OCI-LY7 (cell line): Measurements from ENCODE around the gene C1orf116. TPM values are rescaled to one million over a fixed set of nuclear protein-coding genes. Genes with fewer than 3 reads are reported as not detected.

Source experiments
- BruUV-seq: library from RNA; stranded (reverse); fragments of 400-500 nt; replicated peaks from 2 replicates; lab custom pipeline; 2021; lab: Mats Ljungman, UMichigan
- CTCF ChIA-PET: fragments of 300-600 bp; sonication (Branson Sonifier 250); formaldehyde crosslinking; loops from one replicate; lab custom pipeline; 2022; ENCODE audit warnings: antibody characterized with exemption; ENCODE audit not compliant: unreplicated experiment; lab: Charles Lee
- POLR2A ChIA-PET: fragments of 300-600 bp; sonication (Branson Sonifier 250); formaldehyde crosslinking; loops from one replicate; lab custom pipeline; 2022; ENCODE audit warnings: antibody characterized with exemption; lab: Charles Lee
- DNase-seq: peaks from one replicate; pipeline ENCODE4 v3.0.0-alpha.2; 2015; ENCODE audit warnings: low spot score
- H2AFZ ChIP-seq: fragments of 200-600 bp; sonication (generic), shearing (Covaris generic); 2 replicates; pipeline ENCODE4 v1.6.1; 2014; ENCODE audit warnings: mild to moderate bottlenecking, antibody characterized with exemption, low read length, moderate library complexity
- H3K27ac ChIP-seq: fragments of 200-600 bp; sonication (generic); 2 replicates; pipeline ENCODE4 v1.5.1; 2014; ENCODE audit warnings: mixed run types, low read depth, mild to moderate bottlenecking, moderate library complexity, low read length, inconsistent platforms; ENCODE audit not compliant: poor library complexity, severe bottlenecking
- H3K36me3 ChIP-seq: fragments of 200-600 bp; sonication (generic); 2 replicates; pipeline ENCODE4 v1.6.1; 2014; ENCODE audit warnings: mild to moderate bottlenecking, antibody characterized with exemption, low read length, moderate library complexity, mixed read lengths; ENCODE audit not compliant: insufficient read depth
- H3K4me1 ChIP-seq: fragments of 200-600 bp; sonication (generic); 2 replicates; pipeline ENCODE4 v1.5.1; 2014; ENCODE audit warnings: mild to moderate bottlenecking, low read length; ENCODE audit not compliant: insufficient read depth, poor library complexity, severe bottlenecking
- H3K4me2 ChIP-seq: fragments of 200-600 bp; sonication (generic); 2 replicates; pipeline ENCODE4 v1.6.1; 2014; ENCODE audit warnings: mild to moderate bottlenecking, low read length
- H3K4me3 ChIP-seq: fragments of 200-600 bp; sonication (generic); 2 replicates; pipeline ENCODE4 v1.5.1; 2014; ENCODE audit warnings: mild to moderate bottlenecking, low read depth, low read length; ENCODE audit not compliant: poor library complexity, severe bottlenecking
- H3K79me2 ChIP-seq: fragments of 200-600 bp; sonication (generic); 2 replicates; pipeline ENCODE4 v1.6.1; 2016; ENCODE audit warnings: low read depth, mild to moderate bottlenecking, low read length, moderate library complexity, mixed read lengths; ENCODE audit not compliant: insufficient read depth
- H3K9me2 ChIP-seq: fragments of 200-600 bp; sonication (generic); 2 replicates; pipeline ENCODE4 v1.6.1; 2016; ENCODE audit warnings: mild to moderate bottlenecking, low read length, mixed read lengths; ENCODE audit not compliant: insufficient read depth
- H3K9me3 ChIP-seq: fragments of 200-600 bp; sonication (generic); 2 replicates; pipeline ENCODE4 v1.6.1; 2014; ENCODE audit warnings: mild to moderate bottlenecking, mixed run types, low read length, mixed read lengths
- H4K20me1 ChIP-seq: fragments of 200-600 bp; sonication (generic); 2 replicates; pipeline ENCODE4 v1.6.1; 2014; ENCODE audit warnings: mild to moderate bottlenecking, antibody characterized with exemption, low read length, moderate library complexity, mixed read lengths; ENCODE audit not compliant: insufficient read depth
- EZH2phosphoT487 ChIP-seq: fragments of 200-600 bp; sonication (generic); IDR thresholded peaks from 2 replicates; pipeline ENCODE4 v1.6.1; 2018; ENCODE audit warnings: low read depth, borderline replicate concordance, mild to moderate bottlenecking, mixed run types, antibody characterized with exemption, low read length, moderate library complexity, mixed read lengths
- intact Hi-C: fragments of 100-400 bp; cut with micrococcal nuclease; formaldehyde crosslinking; loops from one replicate; pipeline ENCODE4 v1.10.0; 2022; ENCODE audit not compliant: unreplicated experiment
- total RNA-seq, 2 experiments: library from RNA; depleted of rRNA in 1 of 2; stranded (reverse); fragments of >200 nt in 1 of 2; shearing (Covaris generic) in 1 of 2; gene quantifications; 2 replicates each; pipeline ENCODE4 v1.2.3, GENCODE V29; 2014 to 2022
- TF ChIP-seq, protein P1 (sequence below): fragments of 200-600 bp; sonication (generic); conservative IDR thresholded peaks from 2 replicates; pipeline ENCODE4 v1.5.1; 2014; ENCODE audit warnings: mild to moderate bottlenecking, antibody characterized with exemption, low read length, moderate library complexity, mixed read lengths

Gene C1orf116
- total RNA-seq, 2 experiments from 2014 or later = not detected

GRCh38 chr1:207069858-207070506, 37.4 kb upstream of the C1orf116 start:
- CTCF ChIA-PET = interaction anchor here (0.5 kb wide), 1 partner anchor 15 kb away, joined by 3 read pairs; no protein-coding TSS in a partner anchor
- no peak overlapping the region for H2AFZ ChIP-seq
- intact Hi-C loops = loop anchor here (10.0 kb wide), 1 partner anchor 65 kb away; no protein-coding TSS in a partner anchor
- DNase-seq = no peak
- H3K9me3 ChIP-seq = no peaks in the 10 kb centered on the region
- peaks cover 37% of the 10 kb centered on the region for H3K36me3 ChIP-seq
- H3K4me3 ChIP-seq = no peak overlapping the region
- H3K4me2 ChIP-seq = no peak overlapping the region
- POLR2A ChIA-PET = no interaction called here
- H3K9me2 ChIP-seq = no peaks in the 10 kb centered on the region
- H4K20me1 ChIP-seq = no peaks in the 10 kb centered on the region
- H3K79me2 ChIP-seq = no peaks in the 10 kb centered on the region
- no peak overlapping the region for H3K27ac ChIP-seq
- peaks cover 6% of the 10 kb centered on the region for H3K4me1 ChIP-seq
- TF ChIP-seq EZH2phosphoT487 = no peak
- TF ChIP-seq, protein P1, sequence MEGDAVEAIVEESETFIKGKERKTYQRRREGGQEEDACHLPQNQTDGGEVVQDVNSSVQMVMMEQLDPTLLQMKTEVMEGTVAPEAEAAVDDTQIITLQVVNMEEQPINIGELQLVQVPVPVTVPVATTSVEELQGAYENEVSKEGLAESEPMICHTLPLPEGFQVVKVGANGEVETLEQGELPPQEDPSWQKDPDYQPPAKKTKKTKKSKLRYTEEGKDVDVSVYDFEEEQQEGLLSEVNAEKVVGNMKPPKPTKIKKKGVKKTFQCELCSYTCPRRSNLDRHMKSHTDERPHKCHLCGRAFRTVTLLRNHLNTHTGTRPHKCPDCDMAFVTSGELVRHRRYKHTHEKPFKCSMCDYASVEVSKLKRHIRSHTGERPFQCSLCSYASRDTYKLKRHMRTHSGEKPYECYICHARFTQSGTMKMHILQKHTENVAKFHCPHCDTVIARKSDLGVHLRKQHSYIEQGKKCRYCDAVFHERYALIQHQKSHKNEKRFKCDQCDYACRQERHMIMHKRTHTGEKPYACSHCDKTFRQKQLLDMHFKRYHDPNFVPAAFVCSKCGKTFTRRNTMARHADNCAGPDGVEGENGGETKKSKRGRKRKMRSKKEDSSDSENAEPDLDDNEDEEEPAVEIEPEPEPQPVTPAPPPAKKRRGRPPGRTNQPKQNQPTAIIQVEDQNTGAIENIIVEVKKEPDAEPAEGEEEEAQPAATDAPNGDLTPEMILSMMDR = no peak
- BruUV-seq = no TSS peak

- CTCF ChIA-PET = no interaction called here
- Histone ChIP-seq H3K79me2 (no peaks in the 10 kb centered on the region), H3K4me3 (no peak overlapping the region), H3K9me2 (no peaks in the 10 kb centered on the region), H4K20me1 (no peaks in the 10 kb centered on the region), H3K4me1 (peaks cover 6% of the 10 kb centered on the region), H3K9me3 (no peaks in the 10 kb centered on the region), H3K36me3 (peaks cover 46% of the 10 kb centered on the region), H3K4me2 (no peak overlapping the region), H3K27ac (no peak overlapping the region), H2AFZ (no peak overlapping the region)
- POLR2A ChIA-PET = interaction anchor here (2.0 kb wide), 1 partner anchor 16 kb away, joined by 5 read pairs; the partner anchor contains the start of gene PFKFB2
- no peak for DNase-seq
- intact Hi-C loops = no loop called here
- TF ChIP-seq, protein P1 = no peak
- TF ChIP-seq EZH2phosphoT487 = no peak
- no TSS peak for BruUV-seq
Measured at GRCh38 chr1:207069061-207069460, 36.5 kb upstream of the C1orf116 start.

- Histone ChIP-seq H3K27ac (no peak overlapping the region), H4K20me1 (no peaks in the 10 kb centered on the region), H3K4me1 (peaks cover 6% of the 10 kb centered on the region), H3K4me3 (no peak overlapping the region), H2AFZ (no peak overlapping the region), H3K9me3 (no peaks in the 10 kb centered on the region), H3K79me2 (no peaks in the 10 kb centered on the region), H3K36me3 (peaks cover 58% of the 10 kb centered on the region), H3K9me2 (no peaks in the 10 kb centered on the region), H3K4me2 (no peak overlapping the region)
- no peak for TF ChIP-seq EZH2phosphoT487
- TF ChIP-seq, protein P1 = no peak
- BruUV-seq = no TSS peak
- ChIA-PET POLR2A (interaction anchor here (2.0 kb wide), 1 partner anchor 15 kb away, joined by 5 read pairs; the partner anchor contains the start of gene PFKFB2), CTCF (no interaction called here)
- intact Hi-C loops = no loop called here
- no peak for DNase-seq
Measured at GRCh38 chr1:207067665-207068064, 35.1 kb upstream of the C1orf116 start.
